HCT116 (cell line): ENCODE data around the gene DDA1. TPM values are rescaled to one million over a fixed set of nuclear protein-coding genes. Genes with fewer than 3 reads are reported as not detected.

Experiments used
- ATAC-seq: fragments of 200-7000 bp; cut with Tn5 transposase; 2 replicates; pipeline ENCODE4 v1.9.1; 2020; ENCODE audit warnings: mild to moderate bottlenecking, moderate library complexity
- BruUV-seq: library from RNA; stranded (reverse); fragments of 400-500 nt; replicated peaks from 2 replicates; lab custom pipeline; 2021; lab: Mats Ljungman, UMichigan
- CTCF ChIA-PET: fragments of 300-600 bp; sonication (Branson Sonifier 250); formaldehyde crosslinking; loops from one replicate; lab custom pipeline; 2021; ENCODE audit warnings: antibody characterized with exemption; lab: Charles Lee
- POLR2A ChIA-PET: fragments of 300-600, 350-600 bp; sonication (Branson Sonifier 250); formaldehyde crosslinking; loops from one replicate; lab custom pipeline; 2021; ENCODE audit warnings: antibody characterized with exemption; lab: Charles Lee
- RAD21 ChIA-PET, 2 experiments: fragments of 300-600 bp; sonication (Branson Sonifier 250); formaldehyde crosslinking; loops; one replicate each; lab custom pipeline; 2023; ENCODE audit warnings: low total read pairs in 2 of 2; ENCODE audit not compliant: uncharacterized antibody in 2 of 2, unreplicated experiment in 2 of 2, low non-redundant PET in 1 of 2; lab: Charles Lee
- DNase-seq: peaks from one replicate; pipeline ENCODE4 v3.0.0-alpha.2; 2010; ENCODE audit warnings: low read depth, low spot score
- H2AFZ ChIP-seq: fragments of 200-600 bp; shearing (Covaris generic), sonication (generic); 2 replicates; pipeline ENCODE4 v1.6.1; 2017; ENCODE audit warnings: low read depth, mixed run types, mixed read lengths, antibody characterized with exemption, low read length; ENCODE audit not compliant: poor library complexity, severe bottlenecking
- H3K27ac ChIP-seq: 2 replicates; pipeline ENCODE4 v1.5.1; 2012; ENCODE audit warnings: low read depth, low read length
- H3K27me3 ChIP-seq: fragments of 200-600 bp; sonication (generic); 2 replicates; pipeline ENCODE4 v1.6.1; 2016; ENCODE audit warnings: mixed run types, low read length, mixed read lengths; ENCODE audit not compliant: insufficient read depth
- H3K36me3 ChIP-seq, 2 experiments: fragments of 200-500 bp in 1 of 2; fragments of 200-600 bp in 1 of 2; sonication (Bioruptor generic) in 1 of 2; sonication (generic) in 1 of 2; 2 replicates each; pipeline versions ENCODE4 v1.5.1 to v1.6.1; 2014 to 2016; ENCODE audit warnings: low read length in 2 of 2, inconsistent platforms in 1 of 2, mixed read lengths in 1 of 2, mixed run types in 1 of 2; ENCODE audit not compliant: insufficient read depth in 2 of 2, control insufficient read depth in 1 of 2
- H3K4me1 ChIP-seq, 2 experiments: fragments of 200-600 bp in 1 of 2; sonication (generic) in 1 of 2; 2 replicates each; pipeline versions ENCODE4 v1.5.1 to v1.6.1; 2012 to 2017; ENCODE audit warnings: low read length in 2 of 2, inconsistent platforms in 1 of 2, mild to moderate bottlenecking in 1 of 2, mixed read lengths in 1 of 2, mixed run types in 1 of 2, moderate library complexity in 1 of 2; ENCODE audit not compliant: insufficient read depth in 2 of 2, control insufficient read depth in 1 of 2
- H3K4me2 ChIP-seq: fragments of 200-600 bp; sonication (generic); 2 replicates; pipeline ENCODE4 v1.6.1; 2017; ENCODE audit warnings: mixed run types, low read length, mixed read lengths
- H3K4me3 ChIP-seq, 2 experiments: fragments of 200-600 bp in 1 of 2; sonication (generic) in 1 of 2; replicated peaks in 1 of 2; 2 replicates each; pipeline ENCODE4 v1.5.1; 2011 to 2016; ENCODE audit warnings: low read length in 2 of 2, control low read depth in 1 of 2, low read depth in 1 of 2, mild to moderate bottlenecking in 1 of 2, mixed read lengths in 1 of 2, mixed run types in 1 of 2
- H3K79me2 ChIP-seq: fragments of 200-600 bp; sonication (generic); 2 replicates; pipeline ENCODE4 v1.6.1; 2017; ENCODE audit warnings: mild to moderate bottlenecking, mixed run types, low read length, moderate library complexity, mixed read lengths; ENCODE audit not compliant: insufficient read depth
- H3K9ac ChIP-seq: fragments of 200-600 bp; sonication (generic); 2 replicates; pipeline ENCODE4 v1.6.1; 2016; ENCODE audit warnings: low read length, mixed read lengths
- H3K9me2 ChIP-seq: fragments of 200-600 bp; sonication (generic), shearing (Covaris generic); 2 replicates; pipeline ENCODE4 v1.6.1; 2017; ENCODE audit warnings: mixed run types, mild to moderate bottlenecking, moderate library complexity; ENCODE audit not compliant: insufficient read depth
- H3K9me3 ChIP-seq, 2 experiments: fragments of 200-500 bp in 1 of 2; fragments of 200-600 bp in 1 of 2; sonication (Bioruptor generic) in 1 of 2; sonication (generic) in 1 of 2; 2 replicates each; pipeline ENCODE4 v1.6.1; 2014 to 2017; ENCODE audit warnings: low read length in 2 of 2, mixed read lengths in 2 of 2, inconsistent platforms in 1 of 2, low read depth in 1 of 2, mild to moderate bottlenecking in 1 of 2, mixed run types in 1 of 2, moderate library complexity in 1 of 2; ENCODE audit not compliant: control insufficient read depth in 1 of 2, insufficient read depth in 1 of 2
- H4K20me1 ChIP-seq: fragments of 200-600 bp; sonication (generic), shearing (Covaris generic); 2 replicates; pipeline ENCODE4 v1.6.1; 2017; ENCODE audit warnings: mixed run types, mild to moderate bottlenecking, moderate library complexity; ENCODE audit not compliant: insufficient read depth
- CBX3 ChIP-seq: IDR thresholded peaks from 2 replicates; pipeline ENCODE4 v1.6.1; 2012; ENCODE audit warnings: low read depth
- CEBPB ChIP-seq: IDR thresholded peaks from 2 replicates; pipeline ENCODE4 v1.6.1; 2012; ENCODE audit warnings: low read depth
- EGR1 ChIP-seq: IDR thresholded peaks from 2 replicates; pipeline ENCODE4 v1.6.1; 2012; ENCODE audit warnings: low read depth
- ELF1 ChIP-seq: IDR thresholded peaks from 2 replicates; pipeline ENCODE4 v1.6.1; 2012; ENCODE audit warnings: low read depth, borderline replicate concordance
- EZH2 ChIP-seq: fragments of 200-600 bp; sonication (generic); IDR thresholded peaks from 2 replicates; pipeline ENCODE4 v1.6.1; 2017; ENCODE audit warnings: antibody characterized with exemption, mixed run types
- EZH2phosphoT487 ChIP-seq: fragments of 200-600 bp; IDR thresholded peaks from 2 replicates; pipeline ENCODE4 v1.6.1; 2018; ENCODE audit warnings: antibody characterized with exemption, borderline replicate concordance
- FOSL1 ChIP-seq: IDR thresholded peaks from 2 replicates; pipeline ENCODE4 v1.6.1; 2012; ENCODE audit warnings: low read depth
- JUND ChIP-seq: IDR thresholded peaks from 2 replicates; pipeline ENCODE4 v1.6.1; 2012
- POLR2A ChIP-seq: IDR thresholded peaks from 2 replicates; pipeline ENCODE4 v1.7.0; 2011; ENCODE audit warnings: borderline replicate concordance; ENCODE audit not compliant: insufficient read depth, insufficient read length; ENCODE audit errors: extremely low read depth
- POLR2AphosphoS5 ChIP-seq: IDR thresholded peaks from 2 replicates; pipeline ENCODE4 v1.6.1; 2011; ENCODE audit warnings: mild to moderate bottlenecking, low read depth, low read length, moderate library complexity
- SIN3A ChIP-seq: IDR thresholded peaks from 2 replicates; pipeline ENCODE4 v1.6.1; 2012; ENCODE audit warnings: low read depth
- SP1 ChIP-seq: IDR thresholded peaks from 2 replicates; pipeline ENCODE4 v1.6.1; 2012; ENCODE audit warnings: low read depth
- SRF ChIP-seq: IDR thresholded peaks from 2 replicates; pipeline ENCODE4 v1.6.1; 2012; ENCODE audit warnings: low read depth
- TCF7L2 ChIP-seq: IDR thresholded peaks from 2 replicates; pipeline ENCODE4 v1.7.0; 2011; ENCODE audit warnings: borderline replicate concordance, inconsistent platforms; ENCODE audit not compliant: insufficient read depth, insufficient read length; ENCODE audit errors: extremely low read depth
- YY1 ChIP-seq: IDR thresholded peaks from 2 replicates; pipeline ENCODE4 v1.6.1; 2011; ENCODE audit warnings: low read length, low read depth, moderate library complexity, mild to moderate bottlenecking; ENCODE audit not compliant: insufficient replicate concordance; ENCODE audit errors: extremely low read depth
- ZFX ChIP-seq: fragments of 450-650 bp; IDR thresholded peaks from 2 replicates; pipeline ENCODE4 v1.6.1; 2017
- intact Hi-C: fragments of 100-400 bp; cut with micrococcal nuclease; formaldehyde crosslinking; loops from 2 replicates; pipeline ENCODE4 v1.10.0; 2022
- total RNA-seq: library from RNA; stranded (reverse); gene quantifications from one replicate; pipeline ENCODE4 v1.2.1, GENCODE V29; 2021; ENCODE audit not compliant: unreplicated experiment
- TF ChIP-seq, protein P1 (sequence below): IDR thresholded peaks from 2 replicates; pipeline ENCODE4 v1.6.1; 2012
- TF ChIP-seq, protein P2 (sequence below): IDR thresholded peaks from 2 replicates; pipeline ENCODE4 v1.6.1; 2012
- TF ChIP-seq, protein P3 (sequence below), 3 experiments: fragments of 200-600 bp in 1 of 3; sonication (generic) in 1 of 3; IDR thresholded peaks in 2 of 3; conservative IDR thresholded peaks in 1 of 3; 2 replicates each; pipeline ENCODE4 v1.5.1; 2012 to 2017; ENCODE audit warnings: low read depth in 2 of 3, low read length in 2 of 3, antibody characterized with exemption in 1 of 3, borderline replicate concordance in 1 of 3, control low read depth in 1 of 3, mild to moderate bottlenecking in 1 of 3, mixed read lengths in 1 of 3, mixed run types in 1 of 3, moderate library complexity in 1 of 3; ENCODE audit not compliant: insufficient read depth in 1 of 3
- TF ChIP-seq, protein P4 (sequence below): IDR thresholded peaks from 2 replicates; pipeline ENCODE4 v1.6.1; 2011; ENCODE audit warnings: mild to moderate bottlenecking, low read length, moderate library complexity; ENCODE audit not compliant: insufficient replicate concordance; ENCODE audit errors: extremely low read depth

Gene DDA1
- total RNA-seq, 1 experiment from 2014 or later: 68.6 TPM

DNA sequence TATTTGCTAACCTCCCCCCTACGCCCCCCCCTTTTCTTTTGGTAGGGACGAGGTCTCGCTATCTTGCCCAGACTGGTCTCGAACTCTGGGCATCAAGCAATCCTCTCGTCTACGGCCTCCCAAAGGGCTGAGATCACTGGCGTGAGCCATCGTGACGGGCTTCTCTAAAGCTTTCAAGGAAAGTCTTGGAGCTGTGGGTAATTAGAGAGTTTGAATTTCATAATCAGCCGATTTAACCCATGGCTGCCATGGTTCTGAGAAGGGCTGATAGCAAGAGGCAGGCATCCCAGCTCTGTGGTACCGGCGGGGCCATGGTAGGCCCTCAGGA, 5.5 kb upstream of the DDA1 start:
- H3K9me3 ChIP-seq: no peaks in the 10 kb centered on the region
- H3K9me2 ChIP-seq: no peaks in the 10 kb centered on the region
- CTCF ChIA-PET: interaction anchor here (2.1 kb wide), 1 partner anchor 12 kb away, joined by 33 read pairs; no protein-coding TSS in a partner anchor
- H3K9ac ChIP-seq: no peak overlapping the region
- H3K27ac ChIP-seq: peak overlapping the region; percentile 25; the same call in 1 of the 2 replicates
- intact Hi-C loops: no loop called here
- DNase-seq (no peak), ATAC-seq (no peak)
- BruUV-seq: no TSS peak
- H3K4me3 ChIP-seq: peak overlapping the region in 1 of 2 experiments; percentile 54; a peak in 1 of 4 replicates
- H3K4me1 ChIP-seq: peaks cover 36 to 59% of the 10 kb centered on the region in 2 experiments
- no peaks in the 10 kb centered on the region for H4K20me1 ChIP-seq
- RAD21 ChIA-PET: no interaction called here
- H3K27me3 ChIP-seq: no peaks in the 10 kb centered on the region
- peaks cover 12% of the 10 kb centered on the region for H3K79me2 ChIP-seq
- TF ChIP-seq CEBPB (no peak), SRF (no peak), SP1 (no peak), YY1 (no peak), SIN3A (no peak), EZH2 (no peak), ZFX (no peak), FOSL1 (no peak), JUND (no peak), ELF1 (no peak), POLR2AphosphoS5 (no peak), EZH2phosphoT487 (no peak), EGR1 (no peak), POLR2A (no peak), CBX3 (no peak), TCF7L2 (no peak)
- TF ChIP-seq, protein P1, sequence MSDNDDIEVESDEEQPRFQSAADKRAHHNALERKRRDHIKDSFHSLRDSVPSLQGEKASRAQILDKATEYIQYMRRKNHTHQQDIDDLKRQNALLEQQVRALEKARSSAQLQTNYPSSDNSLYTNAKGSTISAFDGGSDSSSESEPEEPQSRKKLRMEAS: no peak
- TF ChIP-seq, protein P2, sequence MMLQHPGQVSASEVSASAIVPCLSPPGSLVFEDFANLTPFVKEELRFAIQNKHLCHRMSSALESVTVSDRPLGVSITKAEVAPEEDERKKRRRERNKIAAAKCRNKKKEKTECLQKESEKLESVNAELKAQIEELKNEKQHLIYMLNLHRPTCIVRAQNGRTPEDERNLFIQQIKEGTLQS: no peak
- TF ChIP-seq, protein P3, sequence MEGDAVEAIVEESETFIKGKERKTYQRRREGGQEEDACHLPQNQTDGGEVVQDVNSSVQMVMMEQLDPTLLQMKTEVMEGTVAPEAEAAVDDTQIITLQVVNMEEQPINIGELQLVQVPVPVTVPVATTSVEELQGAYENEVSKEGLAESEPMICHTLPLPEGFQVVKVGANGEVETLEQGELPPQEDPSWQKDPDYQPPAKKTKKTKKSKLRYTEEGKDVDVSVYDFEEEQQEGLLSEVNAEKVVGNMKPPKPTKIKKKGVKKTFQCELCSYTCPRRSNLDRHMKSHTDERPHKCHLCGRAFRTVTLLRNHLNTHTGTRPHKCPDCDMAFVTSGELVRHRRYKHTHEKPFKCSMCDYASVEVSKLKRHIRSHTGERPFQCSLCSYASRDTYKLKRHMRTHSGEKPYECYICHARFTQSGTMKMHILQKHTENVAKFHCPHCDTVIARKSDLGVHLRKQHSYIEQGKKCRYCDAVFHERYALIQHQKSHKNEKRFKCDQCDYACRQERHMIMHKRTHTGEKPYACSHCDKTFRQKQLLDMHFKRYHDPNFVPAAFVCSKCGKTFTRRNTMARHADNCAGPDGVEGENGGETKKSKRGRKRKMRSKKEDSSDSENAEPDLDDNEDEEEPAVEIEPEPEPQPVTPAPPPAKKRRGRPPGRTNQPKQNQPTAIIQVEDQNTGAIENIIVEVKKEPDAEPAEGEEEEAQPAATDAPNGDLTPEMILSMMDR (IDR thresholded peaks at IDR 0.05 in 2 of 3, conservative IDR thresholded peaks at IDR 0.05 in 1 of 3; ENCODE audit: borderline replicate concordance in 1 of 3, insufficient read depth in 1 of 3, low read depth in 2 of 3, low read length in 2 of 3): no peak
- TF ChIP-seq, protein P4, sequence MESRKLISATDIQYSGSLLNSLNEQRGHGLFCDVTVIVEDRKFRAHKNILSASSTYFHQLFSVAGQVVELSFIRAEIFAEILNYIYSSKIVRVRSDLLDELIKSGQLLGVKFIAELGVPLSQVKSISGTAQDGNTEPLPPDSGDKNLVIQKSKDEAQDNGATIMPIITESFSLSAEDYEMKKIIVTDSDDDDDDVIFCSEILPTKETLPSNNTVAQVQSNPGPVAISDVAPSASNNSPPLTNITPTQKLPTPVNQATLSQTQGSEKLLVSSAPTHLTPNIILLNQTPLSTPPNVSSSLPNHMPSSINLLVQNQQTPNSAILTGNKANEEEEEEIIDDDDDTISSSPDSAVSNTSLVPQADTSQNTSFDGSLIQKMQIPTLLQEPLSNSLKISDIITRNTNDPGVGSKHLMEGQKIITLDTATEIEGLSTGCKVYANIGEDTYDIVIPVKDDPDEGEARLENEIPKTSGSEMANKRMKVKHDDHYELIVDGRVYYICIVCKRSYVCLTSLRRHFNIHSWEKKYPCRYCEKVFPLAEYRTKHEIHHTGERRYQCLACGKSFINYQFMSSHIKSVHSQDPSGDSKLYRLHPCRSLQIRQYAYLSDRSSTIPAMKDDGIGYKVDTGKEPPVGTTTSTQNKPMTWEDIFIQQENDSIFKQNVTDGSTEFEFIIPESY: no peak
- peak overlapping the region; percentile 71 for H3K4me2 ChIP-seq
- no peaks in the 10 kb centered on the region; a peak in 1 of 4 replicates for H3K36me3 ChIP-seq
- H2AFZ ChIP-seq: no peak overlapping the region
- POLR2A ChIA-PET: interaction anchor here (0.9 to 3.1 kb wide), 2 partner anchors 11 to 24 kb away, joined by 3 to 22 read pairs; no protein-coding TSS in a partner anchor
